ENCODE results near the gene EPO.

DNA sequence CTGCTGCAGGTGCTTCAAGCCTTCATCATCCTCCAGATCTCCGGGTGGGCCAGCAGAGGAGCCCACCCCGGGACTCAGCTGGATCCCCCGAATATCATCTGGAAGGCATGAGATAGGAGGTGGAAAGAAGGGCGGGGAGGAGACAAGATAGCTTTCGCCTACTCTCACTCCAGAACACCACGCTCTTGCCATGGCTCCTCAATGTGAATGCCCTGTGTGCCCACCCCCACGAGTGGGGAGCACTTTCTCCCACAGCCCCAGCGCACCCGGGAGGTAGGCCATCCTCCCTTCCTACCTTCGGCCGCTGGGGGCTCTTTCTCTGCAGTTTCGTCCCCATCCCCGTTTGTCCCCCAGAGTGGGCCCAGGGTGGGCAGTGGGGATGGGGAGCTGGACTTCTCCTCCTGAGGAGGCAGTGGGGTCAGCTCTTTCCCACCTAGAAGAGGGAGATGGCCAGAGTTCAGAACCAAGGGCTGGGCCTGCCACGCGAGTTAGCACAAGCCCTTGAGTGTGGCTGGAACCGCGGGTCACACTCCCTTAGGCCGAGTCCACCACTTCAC, 35.1 kb upstream of the EPO start:
- TF ChIP-seq POLR2AphosphoS5 (IDR thresholded peaks at IDR 0.05; ENCODE audit: borderline replicate concordance, low read depth, low read length) (0 out of 2 replicates have a peak, but pooled peaks have one; percentile 12), EZH2 (IDR thresholded peaks at IDR 0.05) (no peak), FOXP2 (optimal IDR thresholded peaks at IDR 0.05; ENCODE audit: control extremely low read depth, extremely low read length, insufficient read depth) (no peak)

Data from SK-N-MC (cell line).